HepG2 (cell line): ENCODE results near the gene MLXIPL. TPM values are rescaled to one million over a fixed set of nuclear protein-coding genes. Genes with fewer than 3 reads are reported as not detected.

ENCODE experiments used
- AGO1 ChIP-seq: fragments of 200-400 bp; formaldehyde crosslinking; IDR thresholded peaks from 2 replicates; pipeline ENCODE4 v1.6.1; 2017; ENCODE audit warnings: mild to moderate bottlenecking, low read depth, low read length, moderate library complexity; ENCODE audit not compliant: poor library complexity, severe bottlenecking
- ARID5B ChIP-seq: IDR thresholded peaks from 2 replicates; pipeline ENCODE4 v1.4.0; 2020; ENCODE audit warnings: mild to moderate bottlenecking, missing genetic modification reagents
- CBX5 ChIP-seq: sonication (generic); formaldehyde crosslinking; IDR thresholded peaks from 2 replicates; pipeline ENCODE4 v1.4.0; 2020; ENCODE audit warnings: missing genetic modification reagents, borderline replicate concordance
- DBP ChIP-seq: sonication (generic); formaldehyde crosslinking; IDR thresholded peaks from 2 replicates; pipeline ENCODE4 v1.4.0; 2020; ENCODE audit warnings: missing genetic modification reagents; ENCODE audit errors: not compliant biosample characterization
- HNRNPUL1 ChIP-seq: fragments of 200-400 bp; formaldehyde crosslinking; IDR thresholded peaks from 2 replicates; pipeline ENCODE4 v1.6.1; 2017; ENCODE audit warnings: low read depth, mild to moderate bottlenecking, low read length, moderate library complexity
- KDM3A ChIP-seq: IDR thresholded peaks from 2 replicates; pipeline ENCODE4 v1.6.1; 2018; ENCODE audit warnings: low read depth, missing compliant biosample characterization
- KLF15 ChIP-seq: sonication (generic); formaldehyde crosslinking; IDR thresholded peaks from 2 replicates; pipeline ENCODE4 v1.8.1; 2023; ENCODE audit warnings: borderline replicate concordance, mild to moderate bottlenecking, inconsistent platforms, missing genetic modification reagents, mixed read lengths
- KLF6 ChIP-seq: IDR thresholded peaks from 2 replicates; pipeline ENCODE4 v1.8.0; 2016; ENCODE audit warnings: missing biosample characterization, missing genetic modification reagents
- MTF1 ChIP-seq: sonication (generic); formaldehyde crosslinking; IDR thresholded peaks from 2 replicates; pipeline ENCODE4 v1.5.0; 2020; ENCODE audit warnings: missing genetic modification reagents
- MTF2 ChIP-seq: sonication (generic); formaldehyde crosslinking; IDR thresholded peaks from 2 replicates; pipeline ENCODE4 v1.5.0; 2020; ENCODE audit warnings: missing genetic modification reagents, borderline replicate concordance
- NR2F6 ChIP-seq, 2 experiments: IDR thresholded peaks; 2 replicates each; pipeline ENCODE4 v1.6.1; 2016; ENCODE audit warnings: antibody characterized with exemption in 1 of 2, mild to moderate bottlenecking in 1 of 2
- PREB ChIP-seq: sonication (generic); formaldehyde crosslinking; IDR thresholded peaks from 2 replicates; pipeline ENCODE4 v1.4.0; 2020; ENCODE audit warnings: missing genetic modification reagents
- RFXANK ChIP-seq: IDR thresholded peaks from 2 replicates; pipeline ENCODE4 v1.6.1; 2016
- TBX3 ChIP-seq: fragments of 450-650 bp; IDR thresholded peaks from 2 replicates; pipeline ENCODE4 v1.6.1; 2017; ENCODE audit warnings: antibody characterized with exemption, mild to moderate bottlenecking, inconsistent platforms, borderline replicate concordance
- ZFP62 ChIP-seq: sonication (generic); formaldehyde crosslinking; IDR thresholded peaks from 2 replicates; pipeline ENCODE4 v1.4.0; 2020; ENCODE audit warnings: missing genetic modification reagents
- ZGPAT ChIP-seq: IDR thresholded peaks from 2 replicates; pipeline ENCODE4 v1.6.1; 2016; ENCODE audit warnings: mild to moderate bottlenecking
- ZNF331 ChIP-seq: sonication (generic); formaldehyde crosslinking; IDR thresholded peaks from 2 replicates; pipeline ENCODE4 v1.4.0; 2020; ENCODE audit warnings: missing genetic modification reagents
- ZNF557 ChIP-seq: sonication (generic); formaldehyde crosslinking; IDR thresholded peaks from 2 replicates; pipeline ENCODE4 v1.4.0; 2020; ENCODE audit warnings: missing genetic modification reagents
- ZNF572 ChIP-seq: sonication (generic); formaldehyde crosslinking; IDR thresholded peaks from 2 replicates; pipeline ENCODE4 v1.5.1; 2020; ENCODE audit warnings: mild to moderate bottlenecking, missing genetic modification reagents
- ZNF768 ChIP-seq: sonication (generic); formaldehyde crosslinking; IDR thresholded peaks from 2 replicates; pipeline ENCODE4 v1.4.0; 2020; ENCODE audit warnings: missing genetic modification reagents
- ZNF782 ChIP-seq: sonication (generic); formaldehyde crosslinking; IDR thresholded peaks from 2 replicates; pipeline ENCODE4 v1.4.0; 2020; ENCODE audit warnings: missing genetic modification reagents, mild to moderate bottlenecking, borderline replicate concordance
- ZNF891 ChIP-seq: sonication (generic); formaldehyde crosslinking; IDR thresholded peaks from 2 replicates; pipeline ENCODE4 v1.5.0; 2020; ENCODE audit warnings: mild to moderate bottlenecking, missing genetic modification reagents
- polyA plus RNA-seq, 8 experiments: library from polyadenylated mRNA; depleted of rRNA in 3 of 8; stranded (reverse) in 7 of 8; unstranded in 1 of 8; fragments of >200 nt; fragmentation: Illumina TruSeq in 4 of 8; extraction: Trizol in 4 of 8; gene quantifications; 2 replicates each; pipeline versions ENCODE4 v1.2.1 to v1.2.3, GENCODE V29; 2011 to 2016; ENCODE audit warnings: low read depth in 4 of 8, missing spikeins in 1 of 8, mixed read lengths in 1 of 8; ENCODE audit not compliant: insufficient read depth in 1 of 8
- total RNA-seq, 5 experiments: library from RNA; depleted of rRNA; stranded (reverse); fragments of >200 nt; fragmentation: Illumina TruSeq; extraction: Trizol; gene quantifications; 2 replicates each; pipeline ENCODE4 v1.2.3, GENCODE V29; 2016; ENCODE audit warnings: low read depth in 1 of 5

Gene MLXIPL
- total and polyA plus RNA-seq, 2 of the 13 experiments (the other 11 are each of a cell fraction or from before 2014, with no cell fraction given) = 51.6 to 60.1 TPM

- TF ChIP-seq ARID5B (CRISPR knock-in tag) (no peak), ZNF768 (peak; percentile 46; the same call in 1 of the 2 replicates), RFXANK (CRISPR knock-in tag) (no peak), ZGPAT (CRISPR knock-in tag) (peak; percentile 17; the same call in 1 of the 2 replicates), ZNF891 (CRISPR knock-in tag) (0 out of 2 replicates have a peak, but pooled peaks have one; percentile 6), PREB (CRISPR knock-in tag) (no peak), TBX3 (no peak), KLF15 (CRISPR knock-in tag) (no peak), KLF6 (CRISPR knock-in tag) (no peak), KDM3A (no peak), ZNF331 (CRISPR knock-in tag) (0 out of 2 replicates have a peak, but pooled peaks have one; percentile 8), ZNF782 (CRISPR knock-in tag) (no peak), DBP (CRISPR knock-in tag) (no peak), NR2F6 (IDR thresholded peaks at IDR 0.05) (no peak), NR2F6 (CRISPR knock-in tag; IDR thresholded peaks at IDR 0.05) (no peak; the same call in 1 of the 2 replicates), CBX5 (CRISPR knock-in tag) (no peak), ZNF557 (CRISPR knock-in tag) (peak; percentile 68; the same call in 1 of the 2 replicates), MTF2 (CRISPR knock-in tag) (no peak), HNRNPUL1 (no peak), ZFP62 (CRISPR knock-in tag) (no peak), ZNF572 (CRISPR knock-in tag) (no peak), MTF1 (CRISPR knock-in tag) (no peak), AGO1 (no peak)
These were observed 45.8 kb downstream of the MLXIPL start, which contains the start of gene TBL2 (continued) for GRCh38 chr7:73578342-73579128.
